ENCODE results near the gene CLRN3. TPM values are rescaled to one million over a fixed set of nuclear protein-coding genes. Genes with fewer than 3 reads are reported as not detected.

Gene CLRN3
- total and polyA plus RNA-seq, 2 donors (not counting 1 experiment from before 2014, with no cell fraction given), result not detected

- no peak overlapping the region for H3K4me2 ChIP-seq (replicated peaks; ENCODE audit: low read depth, low read length, poor library complexity, severe bottlenecking)
Measured at GRCh38 chr10:127926455-127926854, 33.7 kb upstream of the CLRN3 start.

More at GRCh38 chr10:127926455-127926854, 33.7 kb upstream of the CLRN3 start:
- DNase-seq, result no peak
- 58% methylated on average over 8 of the region's 8 CpGs for WGBS (ENCODE audit: insufficient coverage)
- Histone ChIP-seq H3K9me3 (ENCODE audit: control extremely low read depth in 1 of 3, control insufficient read depth in 2 of 3, insufficient read depth in 1 of 3, low read length in 2 of 3) (no peaks in the 10 kb centered on the region), H4K20me1 (ENCODE audit: control insufficient read depth, insufficient read depth, low read length, poor library complexity, severe bottlenecking) (no peaks in the 10 kb centered on the region), H3K9ac (ENCODE audit: low read length) (no peak overlapping the region), H3K4me3 (ENCODE audit: control extremely low read depth in 1 of 5, extremely low read depth in 1 of 5, insufficient read depth in 1 of 5, low read depth in 2 of 5, low read length in 4 of 5) (no peak overlapping the region), H3K27ac (ENCODE audit: low read length in 2 of 2) (no peak overlapping the region), H3K4me1 (ENCODE audit: control insufficient read depth in 2 of 2, insufficient read depth in 2 of 2, low read length in 2 of 2) (no peaks in the 10 kb centered on the region), H3K36me3 (replicated peaks in 1 of 2; ENCODE audit: control extremely low read depth in 1 of 2, control insufficient read depth in 1 of 2, extremely low read depth in 1 of 2, insufficient read depth in 2 of 2, low read length in 1 of 2) (no peaks in the 10 kb centered on the region), H3K27me3 (replicated peaks in 1 of 4; ENCODE audit: control extremely low read depth in 1 of 4, control insufficient read depth in 3 of 4, insufficient read depth in 4 of 4, low read length in 3 of 4) (peaks cover 0 to 4% (median 2%) of the 10 kb centered on the region in 4 experiments), H3K79me2 (ENCODE audit: control insufficient read depth, insufficient read depth, low read length) (no peaks in the 10 kb centered on the region), H2AFZ (ENCODE audit: insufficient read depth, low read depth, low read length, poor library complexity, severe bottlenecking) (no peak overlapping the region)
- H3K9me3 Mint-ChIP-seq (ENCODE audit: insufficient read depth), result no peaks in the 10 kb centered on the region
- H3K27ac Mint-ChIP-seq, result no peak overlapping the region
- intact Hi-C loops (cut with micrococcal nuclease), result no loop called here
- ChIA-PET CTCF (interaction anchor here (0.6 kb wide), 1 partner anchor 62 kb away, joined by 6 read pairs; no protein-coding TSS in a partner anchor), POLR2A (no interaction called here)
- TF ChIP-seq CTCF (IDR thresholded peaks at IDR 0.05), result no peak
- no peak for TF ChIP-seq EZH2 (IDR thresholded peaks at IDR 0.05; ENCODE audit: borderline replicate concordance, insufficient read depth, low read depth, low read length, poor library complexity, severe bottlenecking)
- H3K4me3 Mint-ChIP-seq, result no peak overlapping the region
- H3K27me3 Mint-ChIP-seq, result no peaks in the 10 kb centered on the region
- no peaks in the 10 kb centered on the region for H3K4me1 Mint-ChIP-seq
- no peak for ATAC-seq (ENCODE audit: low read depth)

Measured in B cell (primary cell).